T-cell (primary cell): ENCODE data around the gene NOXO1. TPM values are rescaled to one million over a fixed set of nuclear protein-coding genes. Genes with fewer than 3 reads are reported as not detected.

ENCODE experiments used
- ATAC-seq, 4 experiments: fragments of 200-7000 bp in 3 of 4; fragments of 150-1000 bp in 1 of 4; cut with Tn5 transposase; replicated peaks in 1 of 4; 1 replicate in 3 of 4; 2 replicates in 1 of 4; pipeline ENCODE4 v1.10.0; 2021; ENCODE audit warnings: moderate library complexity in 3 of 4, mild to moderate bottlenecking in 2 of 4, moderate number of reproducible peaks in 1 of 4
- CTCF ChIA-PET, 2 donors: fragments of 300-600 bp; sonication (Branson Sonifier 250); formaldehyde crosslinking; loops; one replicate each; lab custom pipeline; 2022; ENCODE audit warnings: antibody characterized with exemption in 2 of 2; lab: Charles Lee
- POLR2A ChIA-PET, 2 donors: fragments of 300-600 bp; sonication (Branson Sonifier 250); formaldehyde crosslinking; loops; one replicate each; lab custom pipeline; 2022; ENCODE audit warnings: antibody characterized with exemption in 2 of 2; lab: Charles Lee
- DNase-seq, 35 experiments: peaks; one replicate each; pipeline versions ENCODE4 v3.0.0 to v3.0.0-alpha.2; 2013 to 2023
- H3K27ac ChIP-seq: one replicate; pipeline ENCODE4 v1.5.1; 2013; ENCODE audit warnings: low read length
- H3K27me3 ChIP-seq, 2 experiments: replicated peaks in 1 of 2; 1 replicate in 1 of 2; 2 replicates in 1 of 2; pipeline versions ENCODE4 v1.6.1 to v1.7.0; 2013; ENCODE audit warnings: low read length in 1 of 2, mixed read lengths in 1 of 2; ENCODE audit not compliant: control insufficient read depth in 2 of 2, insufficient read depth in 2 of 2; ENCODE audit errors: extremely low read depth in 1 of 2
- H3K36me3 ChIP-seq, 2 donors: 1 replicate in 1 of 2; 2 replicates in 1 of 2; pipeline versions ENCODE4 v1.6.1 to v1.7.0; 2013; ENCODE audit warnings: low read length in 1 of 2; ENCODE audit not compliant: control insufficient read depth in 2 of 2, insufficient read depth in 1 of 2; ENCODE audit errors: extremely low read depth in 1 of 2
- H3K4me1 ChIP-seq, 2 experiments: 1 replicate in 1 of 2; 2 replicates in 1 of 2; pipeline versions ENCODE4 v1.6.1 to v1.7.0; 2013; ENCODE audit warnings: low read length in 2 of 2, mixed read lengths in 1 of 2; ENCODE audit not compliant: insufficient read depth in 2 of 2, control insufficient read depth in 1 of 2; ENCODE audit errors: extremely low read depth in 1 of 2
- H3K4me3 ChIP-seq, 2 donors: 1 replicate in 1 of 2; 2 replicates in 1 of 2; pipeline versions ENCODE4 v1.5.1 to v1.7.0; 2013; ENCODE audit warnings: mild to moderate bottlenecking in 2 of 2, low read length in 1 of 2, moderate library complexity in 1 of 2; ENCODE audit not compliant: control insufficient read depth in 1 of 2; ENCODE audit errors: extremely low read depth in 1 of 2
- H3K9me3 ChIP-seq: 2 replicates; pipeline ENCODE4 v1.7.0; 2013
- H3K27ac Mint-ChIP-seq, 2 donors: one replicate each; pipeline ENCODE4 v1.8.0; 2020 to 2021; ENCODE audit warnings: mild to moderate bottlenecking in 2 of 2, mixed read lengths in 2 of 2
- H3K27me3 Mint-ChIP-seq, 2 donors: one replicate each; pipeline ENCODE4 v1.8.0; 2021 to 2022; ENCODE audit warnings: mixed read lengths in 2 of 2
- H3K36me3 Mint-ChIP-seq: one replicate; pipeline ENCODE4 v1.8.0; 2021; ENCODE audit warnings: mixed read lengths
- H3K4me1 Mint-ChIP-seq, 3 donors: one replicate each; pipeline ENCODE4 v1.8.0; 2020 to 2022; ENCODE audit warnings: mixed read lengths in 3 of 3, mild to moderate bottlenecking in 1 of 3
- H3K4me3 Mint-ChIP-seq, 3 donors: one replicate each; pipeline ENCODE4 v1.8.0; 2020 to 2022; ENCODE audit warnings: mild to moderate bottlenecking in 3 of 3, mixed read lengths in 3 of 3, moderate library complexity in 3 of 3
- H3K9me3 Mint-ChIP-seq, 3 donors: one replicate each; pipeline ENCODE4 v1.8.0; 2020 to 2022; ENCODE audit warnings: mixed read lengths in 3 of 3
- WGBS: methylation state at CpG from one replicate; pipeline ENCODE4 v1.1.5; 2013; ENCODE audit warnings: missing lambda C conversion rate; ENCODE audit not compliant: insufficient coverage; 5-methylcytosine and 5-hydroxymethylcytosine counted together
- total RNA-seq, 35 experiments: library from RNA in 6 of 35; stranded (reverse) in 6 of 35; fragments of 120-200 nt in 1 of 35; gene quantifications; one replicate each; pipeline versions ENCODE4 v1.2.1 to v1.2.4 and lab custom pipeline; 2013 to 2026

NOXO1 gene
- total RNA-seq, 5 donors from 2014 or later (not counting 1 experiment from before 2014, with no cell fraction given), result 0.78 to 2.2 (median 1.3) TPM; not detected in 1

GRCh38 chr16:2027024-2028010, 46.0 kb upstream of the NOXO1 start:
- CTCF ChIA-PET, result no interaction called here
- H3K4me3 ChIP-seq, result peak overlapping the region; percentile 23 to 55
- H3K4me3 Mint-ChIP-seq, result peak overlapping the region; percentile 70 to 75 (median 72)

GRCh38 chr16:2026461-2027023, 45.3 kb upstream of the NOXO1 start, which contains the start of gene NHERF2:
Gene NHERF2 (plus strand): TSS chr16:2026902. CDS start chr16:2027006, 104 bp downstream.
- Mint-ChIP-seq H3K27ac (peak within 1 kb of the TSS in 1 of 2 donors; percentile 22), H3K9me3 (no peaks in the 10 kb centered on the region), H3K4me1 (peaks cover 13 to 26% (median 14%) of the 10 kb centered on the region in 3 donors), H3K36me3 (no peaks in the 10 kb centered on the region), H3K4me3 (peak within 1 kb of the TSS; percentile 70 to 75 (median 72)), H3K27me3 (peaks cover 7 to 13% of the 10 kb centered on the region in 2 donors)
- peaks cover 0 to 44% of the 10 kb centered on the region in 2 experiments for H3K27me3 ChIP-seq
- H3K27ac ChIP-seq, result no peak within 1 kb of the TSS
- CTCF ChIA-PET, result no interaction called here
- POLR2A ChIA-PET, result interaction anchor here in 1 of 2 donors (0.6 kb wide), 2 partner anchors 129 to 489 kb away, joined by 3 to 6 read pairs; partner anchors contain the start of gene TRAF7
- DNase-seq, result peak in 4 of 35 experiments; percentile 29 to 60 (median 35)
- peaks cover 2 to 41% of the 10 kb centered on the region in 2 experiments for H3K4me1 ChIP-seq
- peak within 1 kb of the TSS; percentile 23 to 55 for H3K4me3 ChIP-seq
- no peaks in the 10 kb centered on the region for H3K36me3 ChIP-seq
- WGBS, result 12% methylated on average over 47 of the region's 59 CpGs
- H3K9me3 ChIP-seq, result no peaks in the 10 kb centered on the region
- ATAC-seq, result peak; percentile 41 to 48 (median 45)

More at GRCh38 chr16:2027024-2028010, 46.0 kb upstream of the NOXO1 start:
- Histone ChIP-seq H3K27me3 (peaks cover 0 to 38% of the 10 kb centered on the region in 2 experiments), H3K4me1 (peaks cover 2 to 40% of the 10 kb centered on the region in 2 experiments), H3K9me3 (no peaks in the 10 kb centered on the region), H3K36me3 (no peaks in the 10 kb centered on the region), H3K27ac (no peak overlapping the region)
- no peaks in the 10 kb centered on the region for H3K9me3 Mint-ChIP-seq
- peaks cover 13 to 26% (median 14%) of the 10 kb centered on the region in 3 donors for H3K4me1 Mint-ChIP-seq
- POLR2A ChIA-PET, result interaction anchor here in 1 of 2 donors (0.6 kb wide), 3 partner anchors 128 to 1921 kb away, joined by 3 to 6 read pairs (median 5); partner anchors contain the start of gene TRAF7
- WGBS, result 9% methylated on average over 76 of the region's 76 CpGs
- DNase-seq (peak in 4 of 35 experiments; percentile 27 to 43 (median 28)), ATAC-seq (peak; percentile 16 to 44 (median 36))
- H3K36me3 Mint-ChIP-seq, result no peaks in the 10 kb centered on the region
- peak overlapping the region in 1 of 2 donors; percentile 22 for H3K27ac Mint-ChIP-seq
- peaks cover 4 to 10% of the 10 kb centered on the region in 2 donors for H3K27me3 Mint-ChIP-seq

DNA sequence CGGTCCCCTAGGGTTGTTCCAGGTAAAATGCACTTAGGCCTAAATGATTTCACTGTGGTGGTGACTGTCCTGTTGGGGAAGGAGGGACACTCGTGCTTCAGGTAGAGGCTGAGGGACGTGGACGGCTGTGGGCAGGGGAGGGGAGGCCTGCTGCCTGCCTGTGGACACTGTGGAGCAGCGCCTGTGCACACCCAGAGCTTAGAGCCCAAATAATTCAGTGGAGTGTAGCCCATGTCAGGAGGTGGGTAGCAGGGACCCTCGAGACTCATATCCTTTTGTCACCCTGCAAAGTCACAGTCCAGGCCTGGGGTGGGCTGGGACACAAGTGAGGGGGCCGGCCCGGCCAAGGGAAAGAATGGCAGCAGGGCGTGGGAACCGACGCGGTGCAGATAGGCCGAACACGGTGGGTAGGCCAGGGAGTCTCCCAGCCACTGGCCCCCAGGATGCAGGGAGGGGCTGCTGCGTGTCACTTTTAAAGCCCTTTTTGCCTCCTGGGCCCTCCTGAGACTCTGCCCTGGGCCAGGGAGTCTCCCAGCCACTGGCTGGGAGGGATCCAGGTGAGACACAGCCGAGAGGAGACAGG, 44.7 kb upstream of the NOXO1 start:
- H3K4me3 Mint-ChIP-seq, result peak overlapping the region; percentile 56 to 72 (median 63)
- CTCF ChIA-PET, result no interaction called here
- Histone ChIP-seq H3K9me3 (no peaks in the 10 kb centered on the region), H3K27me3 (peaks cover 0 to 44% of the 10 kb centered on the region in 2 experiments), H3K4me3 (peak overlapping the region in 1 of 2 donors; percentile 46), H3K27ac (no peak overlapping the region), H3K4me1 (peaks cover 2 to 41% of the 10 kb centered on the region in 2 experiments), H3K36me3 (no peaks in the 10 kb centered on the region)
- no peak overlapping the region for H3K27ac Mint-ChIP-seq
- H3K27me3 Mint-ChIP-seq, result peaks cover 8 to 19% of the 10 kb centered on the region in 2 donors
- WGBS, result 96% methylated on average over 15 of the region's 16 CpGs
- H3K9me3 Mint-ChIP-seq, result no peaks in the 10 kb centered on the region
- DNase-seq (no peak), ATAC-seq (no peak)
- H3K4me1 Mint-ChIP-seq, result peaks cover 13 to 26% (median 14%) of the 10 kb centered on the region in 3 donors
- H3K36me3 Mint-ChIP-seq, result no peaks in the 10 kb centered on the region
- POLR2A ChIA-PET, result interaction anchor here in 1 of 2 donors (0.6 kb wide), 1 partner anchor 129 kb away, joined by 3 read pairs; the partner anchor contains the start of gene TRAF7

DNA sequence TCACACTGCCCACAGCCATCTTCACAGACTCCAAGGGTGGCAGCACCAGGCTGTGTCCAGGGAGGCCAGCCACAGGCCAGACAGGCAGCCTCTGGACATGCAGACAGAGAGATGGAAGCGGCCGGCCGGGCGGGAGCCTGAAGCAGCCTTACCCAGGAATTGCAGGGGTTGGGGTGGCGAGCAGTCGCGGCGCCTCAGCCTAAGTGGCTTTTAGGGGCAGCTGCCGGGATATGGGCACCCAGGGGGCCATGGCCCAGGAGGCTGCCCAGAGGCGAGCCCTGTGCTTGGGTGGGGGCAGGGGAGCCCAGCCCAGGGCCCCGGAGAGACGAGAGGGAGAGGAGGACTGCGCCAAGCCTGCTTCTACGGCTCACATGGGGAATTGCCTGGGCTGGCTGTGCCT, 44.0 kb upstream of the NOXO1 start:
- Mint-ChIP-seq H3K36me3 (no peaks in the 10 kb centered on the region), H3K27me3 (peaks cover 8 to 24% of the 10 kb centered on the region in 2 donors), H3K9me3 (no peaks in the 10 kb centered on the region), H3K27ac (peak overlapping the region in 1 of 2 donors; percentile 27), H3K4me1 (peaks cover 13 to 30% (median 16%) of the 10 kb centered on the region in 3 donors), H3K4me3 (peak overlapping the region; percentile 36 to 72 (median 51))
- DNase-seq (no peak), ATAC-seq (no peak)
- ChIA-PET CTCF (no interaction called here), POLR2A (no interaction called here)
- H3K4me3 ChIP-seq, result no peak overlapping the region
- no peaks in the 10 kb centered on the region for H3K36me3 ChIP-seq
- H3K9me3 ChIP-seq, result no peaks in the 10 kb centered on the region
- H3K27me3 ChIP-seq, result peaks cover 0 to 51% of the 10 kb centered on the region in 2 experiments
- WGBS, result 97% methylated on average over 10 of the region's 14 CpGs
- H3K4me1 ChIP-seq, result peaks cover 2 to 47% of the 10 kb centered on the region in 2 experiments
- no peak overlapping the region for H3K27ac ChIP-seq

- WGBS, result 90% methylated on average over 12 of the region's 12 CpGs
- Histone ChIP-seq H3K9me3 (no peaks in the 10 kb centered on the region), H3K36me3 (no peaks in the 10 kb centered on the region), H3K27ac (no peak overlapping the region), H3K27me3 (peaks cover 0 to 61% of the 10 kb centered on the region in 2 experiments), H3K4me3 (no peak overlapping the region), H3K4me1 (peaks cover 2 to 50% of the 10 kb centered on the region in 2 experiments)
- H3K4me1 Mint-ChIP-seq, result peaks cover 13 to 30% (median 16%) of the 10 kb centered on the region in 3 donors
- DNase-seq (no peak), ATAC-seq (no peak)
- H3K9me3 Mint-ChIP-seq, result no peaks in the 10 kb centered on the region
- H3K27me3 Mint-ChIP-seq, result peaks cover 8 to 26% of the 10 kb centered on the region in 2 donors
- POLR2A ChIA-PET, result no interaction called here
- H3K4me3 Mint-ChIP-seq, result peak overlapping the region in 1 of 3 donors; percentile 32
- CTCF ChIA-PET, result interaction anchor here in 1 of 2 donors (0.8 to 1.0 kb wide), 2 partner anchors 117 to 129 kb away, joined by 3 read pairs; no protein-coding TSS in a partner anchor
- H3K36me3 Mint-ChIP-seq, result no peaks in the 10 kb centered on the region
- H3K27ac Mint-ChIP-seq, result peak overlapping the region in 1 of 2 donors; percentile 52
Observed at GRCh38 chr16:2024032-2024420, 42.8 kb upstream of the NOXO1 start.
